ENCODE data around the gene F8.

Gene F8

DNA sequence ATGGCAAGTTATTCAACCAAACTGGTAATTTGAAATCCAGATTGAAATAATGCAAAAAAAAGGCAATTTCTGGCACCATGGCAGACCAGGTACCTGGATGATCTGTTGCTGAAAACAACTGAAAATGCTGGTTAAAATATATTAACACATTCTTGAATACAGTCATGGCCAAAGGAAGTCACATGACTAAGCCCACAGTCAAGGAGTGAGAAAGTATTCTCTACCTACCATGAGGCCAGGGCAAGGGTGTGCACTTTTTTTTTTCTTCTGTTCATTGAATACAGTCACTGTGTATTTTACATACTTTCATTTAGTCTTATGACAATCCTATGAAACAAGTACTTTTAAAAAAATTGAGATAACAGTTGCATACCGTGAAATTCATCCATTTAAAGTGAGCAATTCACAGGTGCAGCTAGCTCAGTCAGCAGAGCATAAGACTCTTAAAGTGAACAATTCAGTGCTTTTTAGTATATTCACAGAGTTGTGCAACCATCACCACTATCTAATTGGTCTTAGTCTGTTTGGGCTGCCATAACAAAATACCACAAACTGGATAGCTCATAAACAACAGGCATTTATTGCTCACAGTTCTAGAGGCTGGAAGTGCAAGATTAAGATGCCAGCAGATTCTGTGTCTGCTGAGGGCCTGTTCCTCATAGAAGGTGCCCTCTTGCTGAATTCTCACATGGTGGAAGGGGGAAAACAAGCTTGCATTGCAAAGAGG is 212.4 kb downstream of the F8 start:
- no peaks in the 10 kb centered on the region for H3K36me3 ChIP-seq (ENCODE audit: insufficient read depth, insufficient read length, low read length)
- no peak for DNase-seq (ENCODE audit: low read depth, low spot score)
- no peak overlapping the region for H3K9ac ChIP-seq (ENCODE audit: insufficient read length, low read depth)
- no peaks in the 10 kb centered on the region for H3K27me3 ChIP-seq (ENCODE audit: insufficient read depth, insufficient read length)
- no peak for TF ChIP-seq ZNF274 (IDR thresholded peaks at IDR 0.05; ENCODE audit: low read depth, low read length)
- TF ChIP-seq SUZ12 (IDR thresholded peaks at IDR 0.05; ENCODE audit: extremely low read depth, insufficient read depth, insufficient read length), result no peak
- TF ChIP-seq YY1 (IDR thresholded peaks at IDR 0.05; ENCODE audit: insufficient read depth, insufficient read length), result no peak
- no peak overlapping the region for H3K4me3 ChIP-seq (ENCODE audit: insufficient read length, low read depth)
- H3K9me3 ChIP-seq (ENCODE audit: insufficient read depth, low read length), result no peaks in the 10 kb centered on the region; the same call in 1 of the 2 replicates
- H3K4me1 ChIP-seq (ENCODE audit: insufficient read depth, insufficient read length), result no peaks in the 10 kb centered on the region

DNA sequence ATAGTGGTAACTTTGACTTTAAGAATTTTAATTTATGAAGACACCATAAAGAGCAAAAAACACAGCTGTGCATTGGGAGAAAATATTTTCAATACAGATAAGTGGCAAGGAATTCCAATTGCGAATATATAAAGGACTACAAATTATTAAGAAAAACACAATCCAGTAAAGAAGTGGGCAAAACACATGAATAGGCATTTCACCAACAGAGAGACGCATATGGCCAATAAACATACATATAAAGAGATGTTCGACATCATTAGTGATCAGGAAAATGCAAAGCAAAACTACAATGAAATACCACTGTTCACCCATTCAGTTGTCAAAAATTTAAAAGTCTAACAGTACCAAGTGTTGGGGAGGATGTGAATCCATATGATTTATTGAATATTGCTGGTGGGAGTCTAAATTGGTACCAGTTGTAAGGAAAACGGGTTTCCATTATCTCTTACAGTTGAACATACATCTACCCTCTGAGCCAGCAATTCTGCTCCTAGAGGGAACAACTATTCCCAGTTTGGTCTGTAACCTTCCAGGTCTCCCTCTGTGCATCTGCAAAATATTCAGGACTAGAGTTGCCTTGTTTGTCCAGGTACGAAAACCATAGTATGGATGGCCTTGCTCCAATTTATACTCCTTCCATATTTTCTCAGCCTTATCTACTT is 215.6 kb downstream of the F8 start:
- DNase-seq (ENCODE audit: low read depth, low spot score), result no peak
- Histone ChIP-seq H3K4me3 (ENCODE audit: insufficient read length, low read depth) (no peak overlapping the region), H3K9me3 (ENCODE audit: insufficient read depth, low read length) (no peaks in the 10 kb centered on the region; the same call in 1 of the 2 replicates), H3K27me3 (ENCODE audit: insufficient read depth, insufficient read length) (no peaks in the 10 kb centered on the region), H3K4me1 (ENCODE audit: insufficient read depth, insufficient read length) (no peaks in the 10 kb centered on the region), H3K9ac (ENCODE audit: insufficient read length, low read depth) (no peak overlapping the region), H3K36me3 (ENCODE audit: insufficient read depth, insufficient read length, low read length) (no peaks in the 10 kb centered on the region)
- TF ChIP-seq ZNF274 (IDR thresholded peaks at IDR 0.05; ENCODE audit: low read depth, low read length), result no peak
- TF ChIP-seq YY1 (IDR thresholded peaks at IDR 0.05; ENCODE audit: insufficient read depth, insufficient read length), result no peak
- no peak for TF ChIP-seq SUZ12 (IDR thresholded peaks at IDR 0.05; ENCODE audit: extremely low read depth, insufficient read depth, insufficient read length)

DNA sequence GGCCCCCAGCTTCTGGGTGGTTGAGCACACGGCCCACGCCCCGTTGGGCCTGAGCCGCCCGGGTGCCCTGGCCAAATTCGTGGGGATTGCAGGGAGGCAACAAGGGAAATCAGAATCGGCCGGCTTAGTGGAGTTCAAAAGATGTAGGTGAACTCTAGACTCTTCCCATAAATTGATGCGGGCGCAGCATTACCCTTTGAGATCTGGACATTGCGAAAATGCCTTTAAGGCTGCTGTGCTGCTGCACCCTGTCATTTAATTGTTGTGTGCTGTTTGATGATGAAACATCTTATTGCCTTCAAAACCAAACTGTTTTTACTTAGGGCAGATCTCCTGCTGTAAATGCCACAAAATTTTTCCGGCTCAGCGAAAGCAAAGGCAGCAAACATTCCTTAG is 216.8 kb downstream of the F8 start:
- H3K9ac ChIP-seq (ENCODE audit: insufficient read length, low read depth), result no peak overlapping the region
- no peaks in the 10 kb centered on the region for H3K36me3 ChIP-seq (ENCODE audit: insufficient read depth, insufficient read length, low read length)
- H3K4me3 ChIP-seq (ENCODE audit: insufficient read length, low read depth), result peak overlapping the region; percentile 51
- no peaks in the 10 kb centered on the region for H3K27me3 ChIP-seq (ENCODE audit: insufficient read depth, insufficient read length)
- no peaks in the 10 kb centered on the region for H3K4me1 ChIP-seq (ENCODE audit: insufficient read depth, insufficient read length)
- H3K9me3 ChIP-seq (ENCODE audit: insufficient read depth, low read length), result no peaks in the 10 kb centered on the region; the same call in 1 of the 2 replicates
- no peak for DNase-seq (ENCODE audit: low read depth, low spot score)
- TF ChIP-seq ZNF274 (IDR thresholded peaks at IDR 0.05; ENCODE audit: low read depth, low read length) (no peak), YY1 (IDR thresholded peaks at IDR 0.05; ENCODE audit: insufficient read depth, insufficient read length) (no peak), SUZ12 (IDR thresholded peaks at IDR 0.05; ENCODE audit: extremely low read depth, insufficient read depth, insufficient read length) (no peak)

DNA sequence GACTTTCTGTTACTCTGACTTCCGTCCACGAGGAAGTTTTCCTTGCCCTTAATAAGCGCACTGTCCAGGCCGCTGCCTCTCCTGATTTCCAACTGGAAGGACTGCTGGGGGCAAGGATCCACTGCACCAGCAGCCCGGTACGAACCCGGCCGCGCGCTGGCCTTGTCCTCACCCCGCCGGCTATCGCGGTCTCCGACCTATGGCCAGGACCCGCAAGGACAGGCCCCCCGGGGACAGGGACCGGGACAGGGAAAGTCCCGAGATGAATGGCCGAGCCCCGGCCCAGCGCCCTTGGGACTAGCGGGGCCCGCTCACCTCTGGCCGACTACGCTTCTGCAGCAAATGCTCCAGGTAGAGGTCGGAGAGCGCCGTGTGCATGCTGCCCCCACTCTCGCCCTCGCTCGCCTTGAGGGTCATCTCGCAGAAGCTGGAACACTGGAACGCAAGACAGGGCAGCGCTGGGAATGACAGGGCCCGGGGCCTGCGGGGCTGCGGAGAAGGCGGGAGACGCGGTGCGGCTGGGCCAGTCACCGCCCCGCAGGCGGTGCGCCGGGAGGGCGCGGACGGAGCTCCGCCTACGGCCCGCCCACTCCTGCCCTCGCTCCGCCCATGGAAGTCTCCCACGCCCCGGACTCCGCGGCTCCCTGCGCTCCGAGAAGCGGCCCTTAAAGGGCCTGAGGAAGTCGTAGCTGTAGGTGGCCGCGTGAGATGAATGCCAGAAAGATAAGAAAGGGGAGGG is 217.4 kb downstream of the F8 start, which contains the start of gene MPP1:
Gene MPP1 (minus strand): TSS at position 529 of the 739 bp plus-strand sequence. CDS start 112 bp downstream, at position 417.
- no peaks in the 10 kb centered on the region for H3K4me1 ChIP-seq (ENCODE audit: insufficient read depth, insufficient read length)
- peak; percentile 33 for DNase-seq (ENCODE audit: low read depth, low spot score)
- peak within 1 kb of the TSS; percentile 61 for H3K9ac ChIP-seq (ENCODE audit: insufficient read length, low read depth)
- peak within 1 kb of the TSS; percentile 51 for H3K4me3 ChIP-seq (ENCODE audit: insufficient read length, low read depth)
- H3K27me3 ChIP-seq (ENCODE audit: insufficient read depth, insufficient read length), result no peaks in the 10 kb centered on the region
- no peaks in the 10 kb centered on the region for H3K36me3 ChIP-seq (ENCODE audit: insufficient read depth, insufficient read length, low read length)
- TF ChIP-seq YY1 (IDR thresholded peaks at IDR 0.05; ENCODE audit: insufficient read depth, insufficient read length) (no peak), ZNF274 (IDR thresholded peaks at IDR 0.05; ENCODE audit: low read depth, low read length) (no peak), SUZ12 (IDR thresholded peaks at IDR 0.05; ENCODE audit: extremely low read depth, insufficient read depth, insufficient read length) (no peak)
- H3K9me3 ChIP-seq (ENCODE audit: insufficient read depth, low read length), result no peaks in the 10 kb centered on the region; the same call in 1 of the 2 replicates

DNA sequence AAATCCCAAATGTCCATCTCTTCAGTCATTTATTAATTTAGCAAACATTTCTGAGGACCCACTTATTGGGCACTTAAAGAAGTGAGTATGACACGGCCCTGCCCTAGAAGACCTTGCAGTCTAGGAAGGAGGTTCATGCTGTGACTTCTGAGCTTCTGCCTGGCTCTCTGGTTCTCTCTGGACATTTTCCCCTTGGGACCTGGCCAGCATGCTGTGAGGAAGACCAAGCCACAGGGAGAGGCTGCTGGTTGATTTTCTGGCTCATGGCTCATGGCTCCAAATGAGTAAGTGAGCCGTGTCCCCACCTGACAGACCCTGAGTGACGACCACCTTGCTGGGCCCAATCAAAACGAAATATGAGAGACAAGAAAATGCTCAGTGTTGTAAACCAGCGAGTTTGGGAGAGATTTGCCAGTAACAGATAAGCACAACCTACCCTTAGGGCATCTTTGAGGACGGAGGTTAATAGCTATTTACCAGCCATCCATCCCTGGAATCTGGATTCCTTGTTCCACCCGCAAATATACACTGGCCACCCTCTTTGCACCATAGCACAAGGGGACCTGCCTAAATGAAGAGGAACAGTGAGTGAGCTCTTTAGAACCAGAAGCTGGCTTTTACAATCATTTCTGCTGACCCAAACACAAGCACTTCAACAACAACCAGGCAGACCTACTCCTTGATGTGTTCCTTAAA is 218.1 kb downstream of the F8 start:
- Histone ChIP-seq H3K9ac (ENCODE audit: insufficient read length, low read depth) (peak overlapping the region; percentile 61), H3K9me3 (ENCODE audit: insufficient read depth, low read length) (no peaks in the 10 kb centered on the region; the same call in 1 of the 2 replicates), H3K27me3 (ENCODE audit: insufficient read depth, insufficient read length) (no peaks in the 10 kb centered on the region), H3K4me1 (ENCODE audit: insufficient read depth, insufficient read length) (no peaks in the 10 kb centered on the region), H3K4me3 (ENCODE audit: insufficient read length, low read depth) (peak overlapping the region; percentile 51), H3K36me3 (ENCODE audit: insufficient read depth, insufficient read length, low read length) (no peaks in the 10 kb centered on the region)
- no peak for DNase-seq (ENCODE audit: low read depth, low spot score)
- no peak for TF ChIP-seq SUZ12 (IDR thresholded peaks at IDR 0.05; ENCODE audit: extremely low read depth, insufficient read depth, insufficient read length)
- TF ChIP-seq ZNF274 (IDR thresholded peaks at IDR 0.05; ENCODE audit: low read depth, low read length), result no peak
- TF ChIP-seq YY1 (IDR thresholded peaks at IDR 0.05; ENCODE audit: insufficient read depth, insufficient read length), result no peak

DNA sequence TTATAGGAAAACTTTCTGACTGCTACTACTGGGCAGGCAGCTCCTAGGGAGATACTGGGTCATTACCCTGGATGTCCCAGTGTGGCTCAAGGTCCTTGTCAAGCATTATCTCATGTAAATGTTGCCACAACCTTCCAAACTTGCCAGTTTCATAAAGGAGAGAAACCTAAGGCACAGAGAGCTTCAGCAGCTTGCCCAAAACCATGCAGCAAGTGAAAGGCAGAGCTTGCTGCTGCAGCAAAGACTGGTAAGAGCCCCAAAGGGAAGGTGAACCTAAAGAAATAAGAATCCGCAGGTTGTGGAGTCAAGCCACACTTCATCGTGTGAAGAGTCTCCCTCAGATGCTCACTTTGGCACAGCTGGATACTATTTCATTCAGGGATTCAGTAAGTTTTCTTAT is 219.6 kb downstream of the F8 start:
- TF ChIP-seq SUZ12 (IDR thresholded peaks at IDR 0.05; ENCODE audit: extremely low read depth, insufficient read depth, insufficient read length), result no peak
- no peak for TF ChIP-seq YY1 (IDR thresholded peaks at IDR 0.05; ENCODE audit: insufficient read depth, insufficient read length)
- TF ChIP-seq ZNF274 (IDR thresholded peaks at IDR 0.05; ENCODE audit: low read depth, low read length), result no peak
- H3K9ac ChIP-seq (ENCODE audit: insufficient read length, low read depth), result no peak overlapping the region
- no peaks in the 10 kb centered on the region for H3K4me1 ChIP-seq (ENCODE audit: insufficient read depth, insufficient read length)
- H3K9me3 ChIP-seq (ENCODE audit: insufficient read depth, low read length), result no peaks in the 10 kb centered on the region; the same call in 1 of the 2 replicates
- no peak for DNase-seq (ENCODE audit: low read depth, low spot score)
- H3K4me3 ChIP-seq (ENCODE audit: insufficient read length, low read depth), result no peak overlapping the region
- H3K27me3 ChIP-seq (ENCODE audit: insufficient read depth, insufficient read length), result no peaks in the 10 kb centered on the region
- H3K36me3 ChIP-seq (ENCODE audit: insufficient read depth, insufficient read length, low read length), result no peaks in the 10 kb centered on the region

Measured in NT2/D1 (cell line).